H9 (cell line): Measurements from ENCODE around the gene TUT7. TPM values are rescaled to one million over a fixed set of nuclear protein-coding genes. Genes with fewer than 3 reads are reported as not detected.
A peak's percentile ranks its signal among the peaks of the same experiment; 100 is the strongest.

Experiments used
- DNase-seq: peaks from one replicate; pipeline ENCODE4 v3.0.0-alpha.2; 2017
- H2AFZ ChIP-seq: one replicate; pipeline ENCODE4 v1.6.1; 2013; ENCODE audit warnings: mild to moderate bottlenecking, low read length, control low read depth, moderate library complexity
- H2AK5ac ChIP-seq: 2 replicates; pipeline ENCODE4 v1.6.1; 2013; ENCODE audit warnings: low read length, control low read depth, mixed read lengths; ENCODE audit not compliant: insufficient read length
- H2BK120ac ChIP-seq: one replicate; pipeline ENCODE4 v1.6.1; 2013; ENCODE audit warnings: low read depth, mild to moderate bottlenecking, low read length, control low read depth, inconsistent platforms; ENCODE audit not compliant: poor library complexity, severe bottlenecking
- H2BK12ac ChIP-seq: 2 replicates; pipeline ENCODE4 v1.6.1; 2013; ENCODE audit warnings: low read length, control low read depth, mixed read lengths, low read depth; ENCODE audit not compliant: insufficient read length
- H2BK15ac ChIP-seq: 2 replicates; pipeline ENCODE4 v1.6.1; 2013; ENCODE audit warnings: low read depth, low read length, control low read depth
- H2BK20ac ChIP-seq: one replicate; pipeline ENCODE4 v1.6.1; 2013; ENCODE audit warnings: low read depth, mild to moderate bottlenecking, low read length, control low read depth, inconsistent platforms; ENCODE audit not compliant: poor library complexity, severe bottlenecking
- H2BK5ac ChIP-seq: 2 replicates; pipeline ENCODE4 v1.6.1; 2013; ENCODE audit warnings: low read length, control low read depth, mixed read lengths; ENCODE audit not compliant: insufficient read length
- H3K14ac ChIP-seq: 2 replicates; pipeline ENCODE4 v1.6.1; 2013; ENCODE audit warnings: low read length, control low read depth; ENCODE audit not compliant: insufficient read depth
- H3K18ac ChIP-seq: 2 replicates; pipeline ENCODE4 v1.6.1; 2013; ENCODE audit warnings: low read depth, mild to moderate bottlenecking, mixed read lengths, low read length, control low read depth; ENCODE audit not compliant: insufficient read length
- H3K23ac ChIP-seq: 2 replicates; pipeline ENCODE4 v1.6.1; 2013; ENCODE audit warnings: low read length, control low read depth, mixed read lengths, low read depth; ENCODE audit not compliant: insufficient read length
- H3K23me2 ChIP-seq: 2 replicates; pipeline ENCODE4 v1.6.1; 2013; ENCODE audit warnings: low read depth, mild to moderate bottlenecking, mixed read lengths, low read length, control low read depth; ENCODE audit not compliant: insufficient read length, poor library complexity, severe bottlenecking
- H3K27ac ChIP-seq: 2 replicates; pipeline ENCODE4 v1.5.1; 2013; ENCODE audit warnings: low read length, control low read depth, mixed read lengths, low read depth; ENCODE audit not compliant: insufficient read length
- H3K27me3 ChIP-seq: 2 replicates; pipeline ENCODE4 v1.6.1; 2013; ENCODE audit warnings: low read length, control low read depth, inconsistent platforms; ENCODE audit not compliant: insufficient read depth
- H3K4ac ChIP-seq: 2 replicates; pipeline ENCODE4 v1.6.1; 2013; ENCODE audit warnings: low read depth, mild to moderate bottlenecking, control low read depth, inconsistent platforms, low read length, moderate library complexity
- H3K4me1 ChIP-seq: 2 replicates; pipeline ENCODE4 v1.6.1; 2013; ENCODE audit warnings: low read length, control low read depth, inconsistent platforms; ENCODE audit not compliant: insufficient read depth
- H3K4me2 ChIP-seq: 2 replicates; pipeline ENCODE4 v1.6.1; 2013; ENCODE audit warnings: low read length, control low read depth, mixed read lengths; ENCODE audit not compliant: insufficient read length, insufficient read depth
- H3K56ac ChIP-seq: 2 replicates; pipeline ENCODE4 v1.6.1; 2013; ENCODE audit warnings: low read depth, mild to moderate bottlenecking, mixed read lengths, low read length, control low read depth; ENCODE audit not compliant: insufficient read length
- H3K79me1 ChIP-seq: 2 replicates; pipeline ENCODE4 v1.6.1; 2013; ENCODE audit warnings: low read depth, mild to moderate bottlenecking, moderate library complexity, low read length, control low read depth, inconsistent platforms; ENCODE audit not compliant: insufficient read depth, poor library complexity, severe bottlenecking
- H3K79me2 ChIP-seq: 2 replicates; pipeline ENCODE4 v1.6.1; 2013; ENCODE audit warnings: low read length, control low read depth, inconsistent platforms; ENCODE audit not compliant: insufficient read depth
- H3K9ac ChIP-seq: 2 replicates; pipeline ENCODE4 v1.6.1; 2013; ENCODE audit warnings: low read length, control low read depth, mixed read lengths; ENCODE audit not compliant: insufficient read length; ENCODE audit errors: extremely low read depth
- H3K9me3 ChIP-seq: one replicate; pipeline ENCODE4 v1.6.1; 2013; ENCODE audit warnings: low read depth, low read length, inconsistent platforms; ENCODE audit not compliant: control insufficient read depth
- H3T11ph ChIP-seq: one replicate; pipeline ENCODE4 v1.6.1; 2013; ENCODE audit warnings: mild to moderate bottlenecking, low read length, control low read depth, inconsistent platforms
- H4K20me1 ChIP-seq: one replicate; pipeline ENCODE4 v1.6.1; 2013; ENCODE audit not compliant: control insufficient read depth, insufficient read length, insufficient read depth
- H4K5ac ChIP-seq: 2 replicates; pipeline ENCODE4 v1.6.1; 2013; ENCODE audit warnings: low read depth, mild to moderate bottlenecking, mixed read lengths, low read length, control low read depth; ENCODE audit not compliant: insufficient read length
- H4K8ac ChIP-seq: replicated peaks from 2 replicates; pipeline ENCODE4 v1.6.1; 2013; ENCODE audit warnings: low read length, control low read depth, mixed read lengths, low read depth; ENCODE audit not compliant: insufficient read length
- H4K91ac ChIP-seq: 2 replicates; pipeline ENCODE4 v1.6.1; 2013; ENCODE audit warnings: low read depth, mild to moderate bottlenecking, moderate library complexity, mixed read lengths, low read length, control low read depth; ENCODE audit not compliant: insufficient read length
- H3K27ac Mint-ChIP-seq, 3 experiments: 2 replicates in 2 of 3; 3 replicates in 1 of 3; pipeline ENCODE4 v1.8.0; 2020 to 2021; ENCODE audit warnings: mixed read lengths in 3 of 3, mild to moderate bottlenecking in 1 of 3, moderate library complexity in 1 of 3
- H3K27me3 Mint-ChIP-seq: 2 replicates; pipeline ENCODE4 v1.8.0; 2021; ENCODE audit warnings: low read depth, mild to moderate bottlenecking, moderate library complexity, mixed read lengths
- H3K36me3 Mint-ChIP-seq, 3 experiments: 2 replicates in 2 of 3; 3 replicates in 1 of 3; pipeline ENCODE4 v1.8.0; 2020 to 2021; ENCODE audit warnings: low read depth in 3 of 3, mixed read lengths in 3 of 3; ENCODE audit not compliant: insufficient read depth in 1 of 3
- H3K4me1 Mint-ChIP-seq, 2 experiments: 2 replicates each; pipeline ENCODE4 v1.8.0; 2020; ENCODE audit warnings: mixed read lengths in 2 of 2
- H3K4me3 Mint-ChIP-seq, 2 experiments: 2 replicates in 1 of 2; 3 replicates in 1 of 2; pipeline ENCODE4 v1.8.0; 2020 to 2021; ENCODE audit warnings: mild to moderate bottlenecking in 2 of 2, mixed read lengths in 2 of 2, moderate library complexity in 1 of 2
- H3K9me3 Mint-ChIP-seq, 2 experiments: 2 replicates in 1 of 2; 3 replicates in 1 of 2; pipeline ENCODE4 v1.8.0; 2020; ENCODE audit warnings: mild to moderate bottlenecking in 2 of 2, mixed read lengths in 2 of 2, moderate library complexity in 1 of 2
- CTCF ChIP-seq: fragments of 200-600 bp; sonication (generic); conservative IDR thresholded peaks from 3 replicates; pipeline ENCODE4 v1.8.0; 2021; ENCODE audit warnings: antibody characterized with exemption, mild to moderate bottlenecking
- WGBS: extraction: QIAGEN DNeasy Blood & Tissue Kit; methylation state at CpG from one replicate; pipeline ENCODE4 v1.1.7; 2013; ENCODE audit warnings: missing lambda C conversion rate, low lambda C conversion rate, mixed read lengths; ENCODE audit not compliant: insufficient read length; ENCODE audit errors: extremely low coverage; 5-methylcytosine and 5-hydroxymethylcytosine counted together
- total RNA-seq: library from RNA; stranded (reverse); gene quantifications from 2 replicates; pipeline ENCODE4 v1.2.1, GENCODE V29; 2021

TUT7 gene
- total RNA-seq, 1 experiment from 2014 or later: 23.1 TPM

DNA sequence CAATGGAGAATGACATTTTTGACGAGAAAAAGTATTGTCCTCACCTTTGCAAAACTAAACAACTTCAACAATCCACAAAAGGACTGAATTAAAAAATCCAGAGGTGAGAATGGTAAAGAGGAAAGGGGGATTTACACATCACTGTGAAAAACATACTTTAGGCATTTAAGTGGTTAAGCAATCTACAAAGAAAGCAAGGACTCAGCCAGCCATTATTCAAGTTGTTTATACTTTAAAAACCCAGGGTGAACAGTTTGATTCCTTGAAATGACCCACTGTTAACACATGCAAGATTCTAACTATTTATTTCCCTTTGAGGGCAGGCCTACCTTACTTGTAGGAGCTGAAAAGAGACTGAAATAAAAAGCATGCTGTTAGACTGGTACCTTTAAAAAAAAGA, 29.3 kb downstream of the TUT7 start:
- Histone ChIP-seq H3K14ac (no peak overlapping the region), H3K79me1 (no peaks in the 10 kb centered on the region), H3K56ac (no peak overlapping the region), H3K18ac (no peak overlapping the region), H4K20me1 (no peaks in the 10 kb centered on the region), H3K9ac (no peak overlapping the region), H3K27ac (no peak overlapping the region), H2BK120ac (no peak overlapping the region), H4K91ac (no peak overlapping the region), H3K4me2 (no peak overlapping the region), H3K27me3 (no peaks in the 10 kb centered on the region), H3K4ac (no peak overlapping the region), H2BK12ac (no peak overlapping the region), H3K9me3 (no peaks in the 10 kb centered on the region), H3K23ac (no peak overlapping the region), H2BK15ac (no peak overlapping the region), H2BK5ac (no peak overlapping the region), H2AK5ac (no peak overlapping the region), H3K23me2 (no peaks in the 10 kb centered on the region), H4K8ac (no peak overlapping the region), H4K5ac (no peak overlapping the region), H3K79me2 (no peaks in the 10 kb centered on the region), H3K4me1 (no peaks in the 10 kb centered on the region), H2AFZ (no peak overlapping the region), H2BK20ac (no peak overlapping the region), H3T11ph (no peak overlapping the region)
- peaks cover 30 to 67% (median 63%) of the 10 kb centered on the region in 3 experiments; a peak in 6 of 7 replicates for H3K36me3 Mint-ChIP-seq
- 0 out of 7 replicates have a peak overlapping the region, but pooled peaks of 1 of the 3 experiments have one; percentile 24 for H3K27ac Mint-ChIP-seq
- no peak for TF ChIP-seq CTCF
- no peak for DNase-seq
- H3K4me1 Mint-ChIP-seq: peaks cover 11 to 16% of the 10 kb centered on the region in 2 experiments
- no peaks in the 10 kb centered on the region; the same call in 1 of the 2 replicates for H3K27me3 Mint-ChIP-seq
- H3K9me3 Mint-ChIP-seq: no peaks in the 10 kb centered on the region
- no peak overlapping the region for H3K4me3 Mint-ChIP-seq
- WGBS: no CpG with 5 or more reads among the region's 1 CpG
